Stimulated activated CD4-positive, alpha-beta T cell treated with anti-CD3 and anti-CD28 coated beads, TNF-alpha, amount 100 ng/mL, for 48 hours (primary cell): ENCODE data around the gene C19orf44.
"Not testable (repeated sequence)": the region's sequence is repeated elsewhere in the genome, so short reads cannot be mapped to it uniquely, and the experiment has no call there.

Experiments
- DNase-seq, 3 donors: peaks; one replicate each; pipeline ENCODE4 v3.0.0-alpha.2; 2020; ENCODE audit warnings: low read depth in 3 of 3

C19orf44 gene

DNA sequence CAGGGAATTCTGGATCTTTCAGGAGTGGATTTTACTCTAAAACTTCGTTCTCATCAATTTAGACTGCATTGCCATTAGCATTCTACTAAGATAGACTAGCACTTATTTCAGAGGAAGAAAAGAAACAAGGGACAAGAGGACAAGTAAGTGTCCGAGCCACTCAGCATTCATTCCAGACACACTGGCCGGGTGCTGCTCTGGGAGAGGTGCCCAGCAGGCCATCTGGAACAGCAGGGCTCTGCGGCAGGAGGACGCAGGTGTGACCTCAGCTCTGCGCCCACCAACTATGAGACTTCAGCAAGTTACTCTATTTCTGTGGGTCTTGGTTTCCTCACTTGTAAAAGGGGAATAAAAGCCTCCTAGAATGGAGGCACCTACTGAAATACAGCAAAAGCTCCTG is 28.6 kb upstream of the C19orf44 start:
- no peak for DNase-seq

DNA sequence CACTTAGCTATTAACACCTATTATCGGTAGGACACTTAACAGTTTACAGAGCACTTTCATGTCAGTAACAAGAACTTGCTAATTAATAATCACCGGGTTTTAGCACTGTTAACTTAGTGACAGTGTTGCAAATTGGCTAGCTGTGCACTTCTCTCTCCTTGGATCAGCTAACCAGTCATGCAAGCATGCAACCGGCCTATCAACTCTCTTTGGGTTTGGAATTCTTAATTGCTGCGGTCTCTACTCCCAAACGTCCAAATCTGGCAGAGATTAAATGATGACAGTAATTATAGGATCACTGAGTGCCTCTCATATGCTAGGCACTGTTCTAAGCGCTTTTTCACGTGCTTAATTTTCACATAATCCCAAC is 25.7 kb upstream of the C19orf44 start:
- no peak for DNase-seq

DNA sequence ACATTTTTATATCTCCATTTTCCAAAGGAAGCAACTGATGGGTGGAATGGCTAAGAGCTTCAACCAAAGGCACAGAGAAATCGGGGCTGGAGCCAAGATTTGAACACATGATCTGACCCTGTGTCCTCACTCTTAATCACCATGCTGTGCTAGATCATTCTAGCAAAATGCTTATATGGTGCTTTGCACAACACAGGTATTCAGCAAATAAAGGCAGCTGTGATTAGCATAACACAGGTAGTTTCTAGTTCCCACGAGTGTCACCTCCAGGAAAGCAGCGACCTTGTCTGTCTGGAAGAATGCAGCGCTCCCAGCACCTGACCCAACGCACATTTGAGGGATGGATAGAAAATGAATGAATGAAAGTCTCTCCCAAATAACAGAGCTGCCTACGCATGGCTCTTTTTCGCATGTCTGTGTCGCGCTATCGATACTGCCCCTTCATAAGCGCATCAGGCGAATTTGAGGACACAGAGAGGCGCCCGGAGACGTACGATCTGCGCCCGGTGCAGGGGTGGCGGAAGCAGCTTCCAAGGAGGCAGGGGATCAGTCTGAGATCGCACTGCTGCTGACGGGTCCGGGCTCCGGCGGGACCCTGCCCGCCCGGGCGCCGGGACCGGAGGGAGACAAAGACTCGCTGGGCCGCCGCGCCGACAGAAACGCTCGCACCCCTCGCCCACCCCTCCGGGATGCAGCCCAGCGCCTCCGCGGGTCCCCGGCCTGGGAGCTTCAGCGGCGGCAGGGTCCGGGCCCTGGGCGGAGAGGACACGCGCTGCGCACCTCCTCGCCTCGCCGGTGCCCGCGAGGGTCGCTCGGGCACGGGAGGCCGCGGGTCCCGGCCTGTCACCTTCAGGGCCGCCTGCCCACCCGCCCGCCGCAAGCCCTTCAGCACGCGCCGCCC is 25.0 kb upstream of the C19orf44 start:
- DNase-seq = no peak

DNA sequence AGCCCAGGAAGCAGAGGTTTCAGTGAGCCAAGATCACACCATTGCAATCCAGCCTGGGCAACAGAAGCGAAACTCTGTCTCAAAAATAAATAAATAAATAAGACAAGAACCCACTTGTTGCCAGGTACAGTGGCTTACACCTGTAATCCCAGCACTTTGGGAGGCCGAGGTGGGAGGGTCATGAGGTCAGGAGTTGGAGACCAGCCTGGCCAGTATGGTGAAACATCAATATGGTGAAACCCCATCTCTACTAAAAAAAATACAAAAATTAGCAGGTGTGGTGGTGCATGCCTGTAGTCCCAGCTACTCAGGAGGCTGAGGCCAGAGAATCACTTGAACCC is 23.7 kb upstream of the C19orf44 start:
- DNase-seq = not testable (repeated sequence)

DNA sequence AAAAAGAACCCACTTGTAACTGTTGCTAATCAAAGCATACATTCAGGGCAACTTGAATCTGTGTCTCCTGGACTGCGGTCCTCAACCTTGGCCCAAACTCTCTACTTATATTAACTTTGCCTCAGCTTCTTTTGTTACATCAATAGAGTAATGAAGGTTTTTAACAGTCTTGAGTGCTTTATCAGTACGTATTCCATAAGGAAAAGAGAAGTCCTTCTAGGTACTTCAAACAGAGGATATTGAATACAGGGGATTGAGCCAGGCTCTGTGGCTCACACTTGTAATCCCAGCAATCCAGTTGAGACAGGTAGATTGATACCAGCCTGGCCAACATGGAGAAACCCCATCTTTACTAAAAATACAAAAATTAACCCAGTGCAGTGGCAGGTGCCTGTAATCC is 23.2 kb upstream of the C19orf44 start:
- no peak for DNase-seq

DNA sequence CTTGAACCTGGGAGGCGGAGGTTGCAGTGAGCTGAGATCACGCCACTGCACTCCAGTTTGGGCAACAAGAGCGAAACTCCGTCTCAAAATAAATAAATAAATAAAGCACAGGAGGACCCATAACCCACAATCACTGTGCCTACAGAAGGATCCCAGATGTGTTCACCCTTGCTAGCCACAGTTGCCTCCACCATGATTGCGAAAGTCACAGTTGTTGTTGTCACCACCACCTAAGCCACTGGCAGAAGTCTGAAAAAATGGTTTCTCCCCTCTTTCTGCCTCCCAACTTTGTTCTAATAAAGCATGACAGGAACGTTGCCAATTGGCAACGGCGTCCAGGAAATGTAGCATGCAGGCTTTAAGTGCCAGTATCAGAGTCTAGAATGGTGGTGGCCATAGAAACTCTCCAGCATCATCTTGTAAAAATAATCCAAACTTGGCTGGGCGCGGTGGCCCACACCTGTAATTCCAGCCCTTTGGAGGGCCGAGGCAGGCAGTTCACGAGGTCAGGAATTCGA is 22.3 kb upstream of the C19orf44 start:
- no peak for DNase-seq

DNA sequence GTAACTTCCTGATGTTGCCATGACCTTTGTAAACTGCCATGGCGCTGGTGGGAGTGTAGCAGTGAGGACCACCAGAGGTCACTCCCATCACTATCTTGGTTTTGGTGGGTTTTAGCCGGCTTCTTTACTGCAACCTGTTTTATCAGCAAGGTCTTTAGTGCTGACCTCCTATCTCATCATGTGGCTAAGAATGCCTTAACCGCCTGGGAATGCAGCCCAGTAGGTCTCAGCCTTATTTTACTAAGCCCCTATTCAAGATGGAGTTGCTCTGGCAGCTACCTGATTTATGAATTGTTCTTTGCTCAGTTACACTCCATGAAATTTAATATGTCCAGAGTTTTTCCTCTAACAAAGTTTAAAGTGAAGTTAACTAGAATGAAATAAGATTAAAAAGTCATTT is 19.8 kb upstream of the C19orf44 start:
- DNase-seq = no peak

DNA sequence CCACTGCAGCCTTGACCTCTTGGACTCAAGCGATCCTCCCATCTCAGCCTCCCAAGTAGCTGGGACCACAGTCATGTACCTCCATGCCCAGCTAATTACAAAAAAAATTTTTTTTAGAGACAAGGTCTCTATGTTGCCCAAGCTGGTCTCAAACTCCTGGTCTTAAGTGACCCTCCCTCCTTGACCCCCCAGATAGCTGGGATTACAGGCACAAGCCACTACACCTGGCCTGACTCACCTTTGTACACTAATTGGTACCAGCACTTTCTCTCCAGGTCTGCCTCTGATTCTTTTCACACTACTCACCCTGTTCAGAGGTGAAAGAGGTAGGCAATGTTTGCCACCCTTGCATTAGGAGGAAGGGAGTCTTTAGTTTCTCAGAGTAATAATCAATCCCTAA is 18.9 kb upstream of the C19orf44 start:
- DNase-seq = no peak

DNA sequence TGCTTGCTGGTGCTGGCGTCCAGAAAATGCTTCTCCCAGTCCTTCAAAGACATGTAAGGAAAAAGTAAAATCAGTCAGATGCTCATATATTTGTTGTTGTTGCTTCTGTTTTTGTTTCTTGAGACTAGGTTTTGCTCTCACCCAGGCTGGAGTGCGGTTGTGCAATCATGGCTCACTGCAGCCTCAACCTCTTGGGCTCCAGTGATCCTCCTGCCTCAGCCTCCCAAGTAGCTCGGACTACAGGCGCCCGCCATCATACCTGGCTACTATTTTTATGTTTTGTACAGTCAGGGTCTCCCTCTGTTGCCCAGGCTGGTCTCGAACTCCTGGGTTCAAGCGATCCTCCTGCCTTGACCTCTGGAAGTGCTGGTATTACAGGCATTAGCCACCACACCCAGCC is 13.4 kb upstream of the C19orf44 start:
- DNase-seq = no peak

DNA sequence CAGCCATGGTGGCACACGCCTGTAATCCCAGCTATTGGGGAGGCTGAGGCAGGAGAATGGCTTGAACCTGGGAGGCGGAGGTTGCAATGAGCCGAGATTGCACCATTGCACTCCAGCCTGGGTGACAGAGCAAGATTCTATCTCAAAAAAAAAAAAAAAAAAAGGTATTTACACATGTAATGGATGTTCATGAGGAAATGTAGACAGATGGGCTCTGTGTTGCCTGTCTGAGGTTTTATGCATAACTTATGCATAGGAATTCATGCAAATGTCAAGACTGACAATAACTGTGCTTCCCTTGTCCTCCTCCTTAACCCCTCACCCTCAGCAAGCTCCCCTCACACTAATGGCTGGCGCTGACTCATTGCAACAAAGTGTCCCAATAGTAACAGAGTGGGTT is 9.7 kb upstream of the C19orf44 start:
- DNase-seq = not testable (repeated sequence)

DNA sequence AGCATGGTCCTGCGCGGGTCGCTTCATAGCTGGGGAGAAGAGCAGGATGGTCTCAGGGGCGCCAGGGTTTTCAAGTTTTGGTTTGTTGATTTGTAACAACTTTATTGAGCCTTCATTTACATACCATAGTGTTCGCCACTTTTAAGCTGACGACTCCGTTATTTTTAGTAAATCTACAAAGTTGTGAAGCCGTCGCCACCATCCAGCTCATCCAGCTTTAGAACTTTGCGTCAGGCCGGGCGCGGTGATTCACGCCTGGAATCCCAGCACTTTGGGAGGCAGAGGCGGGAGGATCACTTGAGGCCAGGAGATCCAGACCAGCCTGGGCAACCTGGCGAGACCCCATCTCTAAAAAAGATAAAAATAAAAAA is 404 bp downstream of the C19orf44 start:
- DNase-seq = no peak

DNA sequence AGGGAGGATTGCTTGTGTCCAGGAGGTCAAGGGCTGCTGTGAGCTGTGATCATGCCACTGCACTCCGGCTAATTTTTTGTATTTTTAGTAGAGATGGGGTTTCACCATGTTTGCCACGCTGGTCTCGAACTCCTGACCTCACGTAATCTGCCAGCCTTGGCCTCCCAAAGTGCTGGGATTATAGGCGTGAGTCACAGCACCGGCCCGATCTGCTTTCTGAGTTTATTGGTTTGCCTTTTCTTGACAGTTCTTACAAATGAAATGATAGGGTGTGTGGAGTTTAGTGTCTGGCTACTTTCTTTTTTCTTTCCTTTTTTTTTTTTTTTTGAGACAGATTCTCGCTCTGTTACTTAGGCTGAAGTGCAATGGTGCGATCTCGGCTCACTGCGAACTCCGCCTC is 848 bp downstream of the C19orf44 start:
- no peak for DNase-seq

DNA sequence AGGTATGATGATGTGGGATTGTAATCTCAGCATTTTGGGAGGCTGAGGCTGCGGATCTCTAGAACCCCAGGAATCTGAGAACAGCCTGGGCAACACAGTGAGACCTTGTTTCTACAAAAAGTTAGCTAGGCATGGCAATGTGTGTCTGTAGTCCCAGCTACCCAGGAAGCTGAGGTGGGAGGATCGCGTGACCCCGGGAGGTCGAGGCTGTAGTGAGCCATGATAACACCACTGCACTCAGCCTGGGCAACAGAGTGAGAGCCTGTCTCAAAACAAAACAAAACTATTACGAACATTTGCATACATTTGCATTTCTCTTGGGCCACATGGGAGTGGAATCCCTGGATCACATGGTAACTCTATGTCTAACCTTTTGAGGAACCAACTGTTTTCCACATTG is 1.6 kb downstream of the C19orf44 start:
- DNase-seq = no peak

DNA sequence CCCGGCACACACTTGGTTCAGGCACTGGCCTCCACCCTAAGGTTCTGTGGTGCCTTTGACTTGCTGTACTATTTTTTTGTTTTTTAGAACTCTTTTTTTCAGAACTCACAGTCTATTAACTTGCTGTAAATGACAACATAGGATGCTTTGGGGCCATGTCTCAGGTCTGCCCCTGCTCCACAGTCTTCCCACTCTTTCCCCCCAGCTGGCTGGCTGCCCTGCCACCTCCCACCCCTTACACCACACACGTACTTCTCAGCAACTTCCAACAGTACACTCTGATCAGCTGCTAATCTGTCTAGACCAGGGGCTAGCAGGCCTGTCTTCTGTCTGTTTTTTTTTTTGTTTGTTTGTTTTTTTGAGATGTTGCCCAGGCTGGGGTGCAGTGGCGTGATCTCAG is 8.1 kb downstream of the C19orf44 start:
- no peak for DNase-seq

DNA sequence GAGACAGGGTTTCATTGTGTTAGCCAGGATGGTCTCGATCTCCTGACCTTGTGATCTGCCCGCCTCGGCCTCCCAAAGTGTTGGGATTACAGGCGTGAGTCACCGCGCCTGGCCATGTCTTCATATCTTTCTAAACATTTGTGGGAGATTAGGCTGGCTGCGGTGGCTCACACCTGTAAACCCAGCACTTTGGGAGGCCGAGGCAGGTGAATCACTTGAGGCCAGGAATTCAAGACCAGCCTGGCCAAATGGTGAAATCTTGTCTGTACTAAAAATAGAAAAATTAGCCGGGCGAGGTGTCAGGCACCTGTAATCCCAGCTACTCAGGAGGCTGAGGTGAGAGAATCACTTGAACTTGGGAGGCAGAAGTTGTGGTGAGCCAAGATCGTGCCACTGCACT is 10.0 kb downstream of the C19orf44 start:
- not testable (repeated sequence) for DNase-seq

DNA sequence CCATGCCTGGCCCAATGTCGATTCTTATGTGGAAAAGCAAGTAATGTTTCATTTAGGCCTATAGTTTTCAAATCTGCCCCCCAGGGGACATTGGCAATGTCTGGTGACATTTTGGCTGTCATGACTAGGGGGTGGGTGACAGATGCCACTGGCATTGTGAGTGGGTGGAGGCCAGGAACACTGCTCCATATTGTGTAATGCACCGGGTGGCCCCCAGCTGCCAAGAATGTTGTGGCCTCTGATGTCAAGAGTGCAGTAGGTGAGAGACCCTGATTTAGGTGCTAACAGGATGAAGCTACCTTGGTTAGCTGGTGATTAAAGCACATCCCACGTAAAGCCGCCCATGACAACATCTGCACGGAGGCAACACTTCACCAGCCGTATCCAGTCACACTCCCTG is 10.8 kb downstream of the C19orf44 start:
- no peak for DNase-seq

DNA sequence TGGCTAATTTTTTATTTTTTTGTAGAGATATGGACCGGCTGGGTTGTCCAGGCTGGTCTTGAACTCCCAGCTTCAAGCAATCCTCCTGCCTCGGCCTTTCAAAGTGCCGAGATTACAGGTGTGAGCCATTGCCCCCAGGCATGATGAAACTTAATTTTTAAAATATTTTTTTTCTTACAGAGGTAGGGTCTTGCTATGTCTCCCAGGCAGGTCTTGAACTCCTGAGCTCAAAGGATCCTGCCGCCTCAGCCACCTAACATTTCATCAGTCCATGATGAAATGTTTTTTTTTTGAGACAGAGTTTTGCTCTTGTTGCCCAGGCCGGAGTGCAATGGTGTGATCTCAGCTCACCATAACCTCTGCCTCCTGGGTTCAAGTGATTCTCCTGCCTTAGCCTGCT is 12.4 kb downstream of the C19orf44 start:
- no peak for DNase-seq

DNA sequence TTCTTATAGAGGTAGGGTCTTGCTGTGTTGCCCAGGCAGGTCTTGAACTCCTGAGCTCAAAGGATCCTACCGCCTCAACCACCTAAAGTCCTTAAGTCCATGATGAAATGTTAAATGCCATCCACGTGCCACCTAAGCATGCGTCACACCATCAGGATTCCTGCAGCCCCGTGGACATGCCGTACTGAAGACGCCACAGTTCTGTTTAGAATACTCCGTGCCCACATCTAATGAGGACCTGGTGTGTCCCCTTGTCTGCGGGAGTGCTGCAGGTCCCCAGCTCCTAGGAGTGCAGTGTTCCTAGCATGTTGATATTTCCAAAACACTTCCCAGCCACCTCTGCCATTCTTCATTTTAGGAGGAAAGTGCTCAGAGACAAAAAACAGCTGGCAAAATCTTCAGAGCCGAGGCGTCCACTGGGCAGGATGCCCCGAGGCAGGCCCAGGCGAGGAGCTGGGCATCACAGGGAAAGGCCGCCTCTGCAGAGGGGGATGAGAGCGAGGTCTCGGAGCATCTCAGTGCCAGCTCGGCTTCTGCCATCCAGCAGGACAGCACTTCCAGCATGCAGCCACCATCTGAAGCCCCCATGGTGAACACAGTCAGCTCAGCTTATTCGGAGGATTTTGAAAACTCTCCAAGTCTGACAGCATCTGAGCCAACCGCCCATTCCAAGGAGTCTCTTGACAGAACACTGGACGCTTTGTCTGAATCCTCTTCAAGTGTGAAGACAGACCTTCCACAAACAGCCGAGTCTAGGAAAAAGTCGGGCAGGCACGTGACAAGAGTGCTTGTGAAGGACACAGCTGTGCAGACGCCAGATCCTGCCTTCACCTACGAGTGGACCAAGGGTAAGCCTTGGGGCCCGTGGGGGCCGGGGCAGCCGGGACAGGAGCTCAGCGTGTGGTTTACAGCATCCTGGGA is 13.2 kb downstream of the C19orf44 start:
- no peak for DNase-seq

DNA sequence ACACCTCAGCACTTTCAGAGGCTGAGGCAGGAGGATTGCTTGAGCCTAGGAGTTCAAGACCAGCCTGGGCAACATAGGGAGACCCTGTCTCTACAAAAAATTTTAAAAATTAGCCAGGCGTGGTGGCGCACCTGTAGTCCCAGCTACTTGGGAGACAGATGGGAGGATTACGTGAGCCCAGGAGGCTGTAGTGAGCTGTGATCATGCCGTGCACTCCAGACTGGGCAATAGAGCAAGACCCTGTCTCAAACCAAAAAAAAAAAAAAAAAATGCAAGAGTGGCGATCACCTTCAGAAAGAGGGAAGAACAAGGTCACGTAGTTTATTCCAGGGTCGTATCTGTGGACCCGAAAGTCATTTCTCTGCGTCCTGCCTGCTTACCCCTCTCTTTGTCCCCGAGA is 16.4 kb downstream of the C19orf44 start:
- not testable (repeated sequence) for DNase-seq

DNA sequence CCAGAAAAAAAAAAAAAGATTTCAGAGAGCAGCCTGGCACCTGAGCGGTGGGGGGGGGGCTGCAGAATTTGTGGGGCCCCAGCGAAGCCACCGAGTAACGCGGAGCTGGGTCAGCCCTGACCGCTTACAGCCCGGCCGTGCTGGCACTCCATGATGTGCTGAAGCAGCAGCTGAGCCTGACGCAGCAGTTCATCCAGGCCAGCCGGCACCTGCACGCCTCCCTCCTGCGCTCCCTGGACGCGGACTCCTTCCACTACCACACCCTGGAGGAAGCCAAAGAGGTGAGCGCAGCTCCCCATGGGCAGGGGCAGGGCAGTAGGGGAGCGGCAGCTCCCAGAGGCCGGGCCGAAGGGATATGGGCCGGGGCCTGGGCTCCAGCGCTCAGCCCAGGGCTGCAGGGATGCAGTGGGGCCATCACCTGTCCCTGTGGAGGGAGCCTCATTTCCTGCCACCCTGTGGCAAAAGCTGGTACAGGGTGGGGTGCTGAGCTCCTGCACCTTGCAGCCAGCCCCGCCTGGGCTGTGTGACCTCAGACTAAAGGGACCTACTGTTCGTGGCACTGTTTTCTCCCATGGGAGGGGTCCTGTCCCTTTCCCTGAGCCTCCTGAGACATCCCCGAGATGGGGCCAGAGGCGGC is 18.3 kb downstream of the C19orf44 start:
- no peak for DNase-seq

DNA sequence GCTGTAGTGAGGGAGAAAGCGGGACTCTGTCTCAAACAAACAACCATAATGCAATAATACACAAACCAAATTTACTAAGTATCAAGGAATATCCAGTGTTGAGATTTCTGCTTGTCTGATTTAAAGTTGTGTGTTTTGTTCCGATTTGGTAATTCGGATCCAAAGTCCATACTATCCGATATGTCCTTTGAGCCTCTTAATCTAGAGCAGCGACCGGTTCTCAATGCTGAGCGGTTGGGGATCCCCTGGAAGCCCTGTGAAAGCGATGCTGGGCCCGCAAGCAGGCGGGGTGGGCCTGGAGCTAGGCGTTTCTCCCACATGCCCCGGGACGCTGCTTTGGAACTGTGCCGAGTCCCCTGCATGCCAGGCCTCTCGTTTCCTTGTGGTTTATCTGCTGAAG is 20.2 kb downstream of the C19orf44 start:
- no peak for DNase-seq

DNA sequence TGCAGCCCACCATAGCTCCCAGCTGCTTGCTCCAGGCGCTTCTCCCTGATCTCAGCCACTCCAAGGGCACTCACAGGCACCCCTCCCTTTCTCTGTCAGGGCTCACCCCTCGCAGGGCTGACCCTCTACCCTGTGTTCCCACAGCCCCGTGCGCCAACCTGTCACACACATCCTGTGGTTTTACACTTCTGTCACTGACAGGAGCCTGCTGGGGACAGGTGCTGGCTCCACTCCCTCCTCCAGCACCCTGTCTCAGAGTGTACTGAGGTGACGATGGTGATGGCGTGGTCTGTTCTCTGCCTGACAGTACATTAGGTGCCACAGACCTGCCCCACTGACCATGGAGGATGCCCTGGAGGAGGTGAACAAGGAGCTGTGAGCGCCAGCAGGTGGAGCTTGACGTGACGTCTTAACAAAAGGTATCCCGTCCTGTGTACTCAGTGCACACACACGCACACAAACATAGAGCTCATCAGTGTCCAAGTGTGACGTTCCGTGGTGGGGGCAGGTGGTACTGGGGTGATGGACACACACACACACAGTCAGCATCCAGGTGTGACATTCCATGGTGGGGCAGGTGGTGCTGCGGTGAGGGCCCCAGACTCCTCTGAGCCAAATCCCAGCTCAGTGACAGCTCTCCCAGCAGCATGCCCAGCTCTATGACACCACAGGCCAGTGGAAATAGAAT is 20.9 kb downstream of the C19orf44 start:
- no peak for DNase-seq
